DOHH2 (cell line): Measurements from ENCODE around the gene DAGLA.

Experiments used
- EZH2phosphoT487 ChIP-seq: fragments of 200-600 bp; sonication (generic); IDR thresholded peaks from 2 replicates; pipeline ENCODE4 v1.6.1; 2017; ENCODE audit warnings: borderline replicate concordance, mild to moderate bottlenecking, antibody characterized with exemption, low read length, moderate library complexity, mixed read lengths
- TF ChIP-seq, protein P1 (sequence below): fragments of 200-600 bp; sonication (generic); IDR thresholded peaks from one replicate; pipeline ENCODE4 v1.5.1; 2014; ENCODE audit warnings: antibody characterized with exemption, mild to moderate bottlenecking, low read depth, low read length; ENCODE audit not compliant: poor library complexity, severe bottlenecking

DNA sequence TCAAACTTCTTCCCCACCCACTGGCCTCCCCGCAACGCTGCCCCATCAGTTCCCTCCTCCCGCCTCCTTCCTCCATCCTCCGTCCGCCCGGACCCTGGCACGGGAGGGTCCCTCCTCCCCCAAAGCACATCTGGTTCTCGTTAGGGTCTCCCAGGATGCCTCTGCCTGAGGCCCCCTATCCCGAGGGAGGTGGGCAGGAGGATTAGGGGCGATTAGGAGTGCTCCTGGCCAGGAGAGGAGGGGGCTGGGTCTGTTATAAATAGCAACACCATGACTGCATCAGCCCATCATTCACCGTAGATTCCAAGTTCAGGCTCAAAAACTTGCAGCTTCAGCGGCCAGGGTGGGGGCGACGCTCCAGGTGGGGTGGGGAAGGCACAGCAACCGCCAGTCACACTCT is 82.6 kb downstream of the DAGLA start:
- TF ChIP-seq, protein P1, sequence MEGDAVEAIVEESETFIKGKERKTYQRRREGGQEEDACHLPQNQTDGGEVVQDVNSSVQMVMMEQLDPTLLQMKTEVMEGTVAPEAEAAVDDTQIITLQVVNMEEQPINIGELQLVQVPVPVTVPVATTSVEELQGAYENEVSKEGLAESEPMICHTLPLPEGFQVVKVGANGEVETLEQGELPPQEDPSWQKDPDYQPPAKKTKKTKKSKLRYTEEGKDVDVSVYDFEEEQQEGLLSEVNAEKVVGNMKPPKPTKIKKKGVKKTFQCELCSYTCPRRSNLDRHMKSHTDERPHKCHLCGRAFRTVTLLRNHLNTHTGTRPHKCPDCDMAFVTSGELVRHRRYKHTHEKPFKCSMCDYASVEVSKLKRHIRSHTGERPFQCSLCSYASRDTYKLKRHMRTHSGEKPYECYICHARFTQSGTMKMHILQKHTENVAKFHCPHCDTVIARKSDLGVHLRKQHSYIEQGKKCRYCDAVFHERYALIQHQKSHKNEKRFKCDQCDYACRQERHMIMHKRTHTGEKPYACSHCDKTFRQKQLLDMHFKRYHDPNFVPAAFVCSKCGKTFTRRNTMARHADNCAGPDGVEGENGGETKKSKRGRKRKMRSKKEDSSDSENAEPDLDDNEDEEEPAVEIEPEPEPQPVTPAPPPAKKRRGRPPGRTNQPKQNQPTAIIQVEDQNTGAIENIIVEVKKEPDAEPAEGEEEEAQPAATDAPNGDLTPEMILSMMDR = no peak
- TF ChIP-seq EZH2phosphoT487 = no peak
